Progenitor cell of endocrine pancreas (in vitro differentiated cells): ENCODE data around the gene EXOC2. TPM values are rescaled to one million over a fixed set of nuclear protein-coding genes. Genes with fewer than 3 reads are reported as not detected.

Experiments
- DNase-seq: peaks from one replicate; pipeline ENCODE4 v3.0.0; 2021; ENCODE audit warnings: low spot score; ENCODE audit not compliant: unreplicated experiment
- H3K27ac Mint-ChIP-seq: 2 replicates; pipeline ENCODE4 v1.8.0; 2021; ENCODE audit warnings: mild to moderate bottlenecking, moderate library complexity, mixed read lengths
- H3K27me3 Mint-ChIP-seq: 2 replicates; pipeline ENCODE4 v1.8.0; 2021; ENCODE audit warnings: mixed read lengths
- H3K36me3 Mint-ChIP-seq: 2 replicates; pipeline ENCODE4 v1.8.0; 2022; ENCODE audit warnings: mixed read lengths; ENCODE audit not compliant: insufficient read depth
- H3K4me1 Mint-ChIP-seq: 2 replicates; pipeline ENCODE4 v1.8.0; 2021; ENCODE audit warnings: low read depth, mixed read lengths
- H3K4me3 Mint-ChIP-seq: 2 replicates; pipeline ENCODE4 v1.8.0; 2021; ENCODE audit warnings: low read depth, mild to moderate bottlenecking, moderate library complexity, mixed read lengths
- H3K9me3 Mint-ChIP-seq: 2 replicates; pipeline ENCODE4 v1.8.0; 2021; ENCODE audit warnings: low read depth, mixed read lengths
- total RNA-seq: library from RNA; stranded (reverse); gene quantifications from 2 replicates; pipeline ENCODE4 v1.2.1, GENCODE V29; 2021
- TF ChIP-seq, protein P1 (sequence below): fragments of 200-600 bp; sonication (generic); IDR thresholded peaks from one replicate; pipeline ENCODE4 v1.5.0; 2021; ENCODE audit warnings: antibody characterized with exemption, mild to moderate bottlenecking; ENCODE audit not compliant: unreplicated experiment

The EXOC2 gene
- total RNA-seq, 1 donor from 2014 or later, result 24.4 TPM

GRCh38 chr6:467111-467510, 225.8 kb downstream of the EXOC2 start:
- TF ChIP-seq, protein P1, sequence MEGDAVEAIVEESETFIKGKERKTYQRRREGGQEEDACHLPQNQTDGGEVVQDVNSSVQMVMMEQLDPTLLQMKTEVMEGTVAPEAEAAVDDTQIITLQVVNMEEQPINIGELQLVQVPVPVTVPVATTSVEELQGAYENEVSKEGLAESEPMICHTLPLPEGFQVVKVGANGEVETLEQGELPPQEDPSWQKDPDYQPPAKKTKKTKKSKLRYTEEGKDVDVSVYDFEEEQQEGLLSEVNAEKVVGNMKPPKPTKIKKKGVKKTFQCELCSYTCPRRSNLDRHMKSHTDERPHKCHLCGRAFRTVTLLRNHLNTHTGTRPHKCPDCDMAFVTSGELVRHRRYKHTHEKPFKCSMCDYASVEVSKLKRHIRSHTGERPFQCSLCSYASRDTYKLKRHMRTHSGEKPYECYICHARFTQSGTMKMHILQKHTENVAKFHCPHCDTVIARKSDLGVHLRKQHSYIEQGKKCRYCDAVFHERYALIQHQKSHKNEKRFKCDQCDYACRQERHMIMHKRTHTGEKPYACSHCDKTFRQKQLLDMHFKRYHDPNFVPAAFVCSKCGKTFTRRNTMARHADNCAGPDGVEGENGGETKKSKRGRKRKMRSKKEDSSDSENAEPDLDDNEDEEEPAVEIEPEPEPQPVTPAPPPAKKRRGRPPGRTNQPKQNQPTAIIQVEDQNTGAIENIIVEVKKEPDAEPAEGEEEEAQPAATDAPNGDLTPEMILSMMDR, result no peak
- peaks cover 3% of the 10 kb centered on the region for H3K9me3 Mint-ChIP-seq
- DNase-seq, result no peak
- H3K4me3 Mint-ChIP-seq, result no peak overlapping the region
- no peaks in the 10 kb centered on the region for H3K36me3 Mint-ChIP-seq
- no peak overlapping the region for H3K27ac Mint-ChIP-seq
- H3K27me3 Mint-ChIP-seq, result peaks cover 35% of the 10 kb centered on the region
- no peaks in the 10 kb centered on the region for H3K4me1 Mint-ChIP-seq

DNA sequence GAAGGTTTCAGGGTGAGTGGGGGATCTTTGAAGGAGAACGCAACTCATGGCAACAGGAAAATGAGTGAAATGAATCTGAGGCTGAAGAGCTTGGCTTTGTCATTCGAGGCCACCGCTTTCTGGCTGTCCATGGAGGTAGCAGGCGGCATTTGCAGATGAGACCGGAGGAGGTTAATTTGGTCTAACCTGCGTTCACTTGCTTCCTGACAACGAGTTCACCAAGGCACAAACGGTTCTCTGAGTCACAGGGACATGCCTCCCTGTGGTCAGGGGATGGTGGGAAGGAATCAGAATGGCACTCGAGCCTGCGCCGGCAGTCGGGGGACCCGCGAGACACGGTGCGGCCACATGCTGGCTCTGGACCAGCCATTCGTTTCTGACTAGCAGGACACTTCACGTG, 226.4 kb downstream of the EXOC2 start:
- TF ChIP-seq, protein P1, result no peak
- no peaks in the 10 kb centered on the region for H3K4me1 Mint-ChIP-seq

DNA sequence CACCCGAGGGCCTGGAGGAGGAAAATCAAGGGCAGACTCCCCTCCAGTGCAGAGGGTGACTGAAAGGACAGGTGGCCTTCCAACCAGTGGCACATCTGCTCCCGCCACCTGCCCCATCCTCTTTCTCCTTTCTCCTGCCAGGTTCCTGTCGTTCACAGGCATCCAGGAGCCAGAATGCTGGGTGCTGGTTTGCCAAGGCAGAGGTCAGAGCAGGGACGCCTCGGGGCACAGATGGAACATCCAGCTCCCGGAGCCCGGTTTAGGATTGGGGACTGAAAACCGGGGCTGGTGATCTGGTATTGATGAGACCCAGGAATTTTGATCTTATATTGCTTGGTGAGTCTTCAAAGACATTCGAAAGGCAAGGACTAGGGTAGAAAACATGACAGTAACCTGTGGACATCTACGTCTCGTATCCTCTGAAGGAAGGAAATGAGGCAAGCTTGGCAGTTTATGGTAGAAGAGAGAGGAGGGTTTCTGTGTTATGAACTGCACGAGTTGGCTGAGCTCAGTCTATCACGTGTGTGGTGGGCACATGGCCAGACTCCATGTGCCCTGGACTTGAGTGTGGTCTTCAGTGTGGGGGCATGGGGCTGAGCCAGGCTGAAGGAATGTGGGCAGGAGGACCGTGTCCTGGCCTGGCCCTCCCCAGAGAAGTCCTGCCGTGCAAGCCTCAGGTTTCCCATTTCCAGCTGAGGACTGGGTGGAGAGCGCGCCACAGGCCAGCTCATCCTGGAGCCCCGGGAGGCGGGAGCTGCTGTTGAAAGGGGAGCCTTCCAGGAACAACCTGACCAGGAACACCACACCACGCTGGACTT, 227.2 kb downstream of the EXOC2 start:
- peaks cover 3% of the 10 kb centered on the region for H3K9me3 Mint-ChIP-seq
- H3K27me3 Mint-ChIP-seq, result peaks cover 35% of the 10 kb centered on the region
- H3K27ac Mint-ChIP-seq, result no peak overlapping the region
- H3K36me3 Mint-ChIP-seq, result no peaks in the 10 kb centered on the region
- no peak overlapping the region for H3K4me3 Mint-ChIP-seq
- TF ChIP-seq, protein P1, result no peak
- H3K4me1 Mint-ChIP-seq, result no peaks in the 10 kb centered on the region
- DNase-seq, result no peak

More for the DNA sequence above, 226.4 kb downstream of the EXOC2 start:
- H3K27ac Mint-ChIP-seq, result no peak overlapping the region
- H3K9me3 Mint-ChIP-seq, result peaks cover 3% of the 10 kb centered on the region
- DNase-seq, result no peak
- peaks cover 35% of the 10 kb centered on the region for H3K27me3 Mint-ChIP-seq
- no peak overlapping the region for H3K4me3 Mint-ChIP-seq
- H3K36me3 Mint-ChIP-seq, result no peaks in the 10 kb centered on the region

DNA sequence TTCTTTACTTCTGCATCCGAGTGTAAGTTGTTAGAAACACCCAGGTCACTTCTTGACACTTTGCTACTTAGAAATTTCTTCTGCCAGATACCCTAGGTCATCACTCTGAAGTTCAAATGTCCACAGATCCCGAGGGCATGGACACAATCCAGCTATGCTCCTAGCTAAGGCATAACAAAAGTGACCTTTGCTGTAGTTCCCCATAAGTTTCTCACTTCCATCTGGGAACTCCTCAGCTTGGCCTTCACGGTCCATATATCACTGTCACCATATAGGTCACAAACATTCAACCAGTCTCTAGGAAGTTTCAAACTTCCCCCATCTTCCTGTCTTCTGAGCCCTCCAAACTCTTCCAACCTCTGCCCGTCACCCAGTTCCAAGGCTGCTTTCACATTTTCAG, 236.1 kb downstream of the EXOC2 start:
- Mint-ChIP-seq H3K4me3 (no peak overlapping the region), H3K4me1 (no peaks in the 10 kb centered on the region), H3K27ac (no peak overlapping the region), H3K36me3 (no peaks in the 10 kb centered on the region), H3K27me3 (peaks cover 2% of the 10 kb centered on the region), H3K9me3 (peaks cover 4% of the 10 kb centered on the region)
- TF ChIP-seq, protein P1, result no peak
- no peak for DNase-seq

- H3K27ac Mint-ChIP-seq, result no peak overlapping the region
- TF ChIP-seq, protein P1, result no peak
- peaks cover 2% of the 10 kb centered on the region for H3K27me3 Mint-ChIP-seq
- H3K9me3 Mint-ChIP-seq, result peaks cover 4% of the 10 kb centered on the region
- no peak for DNase-seq
- no peaks in the 10 kb centered on the region for H3K36me3 Mint-ChIP-seq
- H3K4me3 Mint-ChIP-seq, result no peak overlapping the region
- H3K4me1 Mint-ChIP-seq, result no peaks in the 10 kb centered on the region
Observed at GRCh38 chr6:456358-456867, 236.5 kb downstream of the EXOC2 start.
